H1 (cell line): Measurements from ENCODE around the gene LURAP1L. TPM values are rescaled to one million over a fixed set of nuclear protein-coding genes. Genes with fewer than 3 reads are reported as not detected.

Source experiments
- ATF2 ChIP-seq: IDR thresholded peaks from 2 replicates; pipeline ENCODE4 v1.6.1; 2012; ENCODE audit warnings: low read length, inconsistent platforms
- CHD2 ChIP-seq: IDR thresholded peaks from 2 replicates; pipeline ENCODE4 v1.6.1; 2012; ENCODE audit warnings: low read length, improper control_type of control experiment
- CHD7 ChIP-seq: fragments of 300-600 bp; sonication (generic); IDR thresholded peaks from 2 replicates; pipeline ENCODE4 v1.7.1; 2012; ENCODE audit warnings: low read length, moderate library complexity, mild to moderate bottlenecking, inconsistent platforms; ENCODE audit not compliant: insufficient replicate concordance
- E2F6 ChIP-seq: IDR thresholded peaks from 2 replicates; pipeline ENCODE4 v1.6.1; 2012; ENCODE audit warnings: inconsistent platforms
- EGR1 ChIP-seq: IDR thresholded peaks from 2 replicates; pipeline ENCODE4 v1.6.1; 2011; ENCODE audit warnings: low read depth, low read length, borderline replicate concordance
- POU5F1 ChIP-seq: IDR thresholded peaks from 2 replicates; pipeline ENCODE4 v1.6.1; 2011; ENCODE audit warnings: low read depth, mild to moderate bottlenecking, low read length, moderate library complexity
- RBBP5 ChIP-seq: IDR thresholded peaks from 2 replicates; pipeline ENCODE4 v1.7.1; 2012; ENCODE audit warnings: low read depth, mild to moderate bottlenecking, inconsistent platforms, low read length, moderate library complexity, borderline replicate concordance
- polyA plus RNA-seq, 7 experiments: library from polyadenylated mRNA; depleted of rRNA in 3 of 7; stranded (reverse) in 5 of 7; unstranded in 2 of 7; fragments of >200 nt in 5 of 7; fragments of 200-250 nt in 2 of 7; gene quantifications; 1 replicate in 5 of 7; 2 replicates in 1 of 7; 4 replicates in 1 of 7; pipeline versions ENCODE4 v1.2.1 to v1.2.3, GENCODE V29; 2011 to 2013; ENCODE audit warnings: missing spikeins in 2 of 7, mixed read lengths in 2 of 7
- total RNA-seq: library from RNA; stranded (reverse); fragmentation: NEBNext Ultra II Directional; extraction: Animal tissue kit (Norgen Biotek cat#: 25700); gene quantifications from 2 replicates; pipeline ENCODE4 v1.2.1, GENCODE V29; 2021

LURAP1L gene
- total and polyA plus RNA-seq, 2 of the 8 experiments (the other 6 are each of a cell fraction or from before 2014, with no cell fraction given): 0.63 to 1.2 TPM

GRCh38 chr9:12794101-12794799 lies 19.4 kb downstream of the LURAP1L start (continued):
- TF ChIP-seq E2F6 (no peak), CHD7 (no peak), CHD2 (no peak), POU5F1 (no peak), ATF2 (no peak), EGR1 (no peak), RBBP5 (no peak)
